Tibial nerve (tissue), 4 donors: ENCODE results near the gene JAML. TPM values are rescaled to one million over a fixed set of nuclear protein-coding genes. Genes with fewer than 3 reads are reported as not detected.

ENCODE experiments used
- DNase-seq, 2 donors: peaks; one replicate each; pipeline ENCODE4 v3.0.0-alpha.2; 2019; ENCODE audit warnings: low spot score in 2 of 2
- H3K27ac ChIP-seq, 4 donors: fragments of 200-600 bp; sonication (generic) in 3 of 4; one replicate each; pipeline ENCODE4 v1.5.1; 2017 to 2019; ENCODE audit warnings: mild to moderate bottlenecking in 1 of 4
- H3K27me3 ChIP-seq, 2 donors: fragments of 200-600 bp; sonication (generic) in 1 of 2; one replicate each; pipeline versions ENCODE4 v1.5.1 to v1.6.0; 2017 to 2019
- H3K36me3 ChIP-seq, 3 donors: fragments of 200-600 bp; sonication (generic); one replicate each; pipeline ENCODE4 v1.5.1; 2018 to 2019
- H3K4me1 ChIP-seq, 4 donors: fragments of 200-600 bp; sonication (generic) in 3 of 4; one replicate each; pipeline ENCODE4 v1.5.1; 2017 to 2019
- H3K4me3 ChIP-seq, 4 donors: fragments of 200-600 bp; sonication (generic) in 3 of 4; one replicate each; pipeline ENCODE4 v1.5.1; 2017 to 2019; ENCODE audit warnings: mild to moderate bottlenecking in 1 of 4, moderate library complexity in 1 of 4
- H3K9me3 ChIP-seq, 4 donors: fragments of 200-600 bp; sonication (generic) in 3 of 4; one replicate each; pipeline ENCODE4 v1.5.1; 2017 to 2019
- CTCF ChIP-seq, 5 experiments: fragments of 200-600 bp in 3 of 5; fragments of 450-650 bp in 2 of 5; sonication (generic) in 3 of 5; IDR thresholded peaks; one replicate each; pipeline ENCODE4 v1.5.1; 2016 to 2019; ENCODE audit warnings: antibody characterized with exemption in 5 of 5, mild to moderate bottlenecking in 3 of 5, moderate library complexity in 2 of 5
- EP300 ChIP-seq, 2 donors: sonication (generic); formaldehyde crosslinking; IDR thresholded peaks; one replicate each; pipeline ENCODE4 v1.6.1; 2017; ENCODE audit warnings: antibody characterized with exemption in 2 of 2, mild to moderate bottlenecking in 1 of 2
- POLR2A ChIP-seq, 2 donors: fragments of 450-650 bp; IDR thresholded peaks; one replicate each; pipeline ENCODE4 v1.6.1; 2017; ENCODE audit warnings: antibody characterized with exemption in 2 of 2, mild to moderate bottlenecking in 2 of 2, moderate library complexity in 2 of 2
- WGBS, 2 donors: methylation state at CpG; one replicate each; pipeline ENCODE4 v1.1.5; 2018; 5-methylcytosine and 5-hydroxymethylcytosine counted together
- total RNA-seq, 4 donors: library from RNA; depleted of rRNA; stranded (reverse); fragments of >200 nt; gene quantifications; one replicate each; pipeline ENCODE4 v1.1.0, GENCODE V29; 2016

The JAML gene
- total RNA-seq, 4 donors from 2014 or later: 0.60 to 4.5 (median 3.9) TPM

GRCh38 chr11:118236170-118236569, 11.4 kb upstream of the JAML start:
- Histone ChIP-seq H3K9me3 (no peaks in the 10 kb centered on the region), H3K4me1 (peaks cover 0 to 5% (median 0%) of the 10 kb centered on the region in 4 donors), H3K27me3 (peaks cover 0 to 5% of the 10 kb centered on the region in 2 donors), H3K27ac (no peak overlapping the region), H3K36me3 (no peaks in the 10 kb centered on the region), H3K4me3 (no peak overlapping the region)
- WGBS, 2 donors: 80 to 85% methylated on average over 2 of the region's 2 CpGs
- DNase-seq: no peak
- no peak for TF ChIP-seq EP300 (IDR thresholded peaks at IDR 0.05)
- TF ChIP-seq CTCF (IDR thresholded peaks at IDR 0.05): no peak
- TF ChIP-seq POLR2A (IDR thresholded peaks at IDR 0.05): no peak

DNA sequence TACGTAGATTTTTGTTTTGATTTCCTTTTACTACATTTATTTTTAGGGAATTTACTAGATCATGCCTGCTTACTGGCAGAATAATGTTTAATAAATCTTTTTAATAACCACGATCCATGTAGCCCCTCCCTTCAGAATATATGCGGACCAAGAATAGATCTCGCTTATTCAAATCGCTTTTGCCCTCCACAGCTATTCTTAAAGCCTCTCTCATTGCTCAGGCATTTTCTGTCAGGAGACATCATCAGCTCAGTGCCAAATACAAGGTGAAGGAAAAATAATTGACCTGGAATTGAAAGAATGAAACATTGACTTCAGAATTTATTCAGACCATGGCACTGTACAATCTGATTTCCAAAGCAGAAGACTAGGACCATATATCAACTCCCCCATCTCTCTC, 10.0 kb upstream of the JAML start:
- Histone ChIP-seq H3K36me3 (no peaks in the 10 kb centered on the region), H3K4me3 (no peak overlapping the region), H3K4me1 (peaks cover 0 to 5% (median 0%) of the 10 kb centered on the region in 4 donors), H3K27me3 (peaks cover 0 to 5% of the 10 kb centered on the region in 2 donors), H3K9me3 (no peaks in the 10 kb centered on the region), H3K27ac (no peak overlapping the region)
- no peak for TF ChIP-seq POLR2A (IDR thresholded peaks at IDR 0.05)
- TF ChIP-seq CTCF (IDR thresholded peaks at IDR 0.05): no peak
- no peak for TF ChIP-seq EP300 (IDR thresholded peaks at IDR 0.05)
- WGBS, 2 donors: 83 to 92% methylated on average over 5 of the region's 5 CpGs
- DNase-seq: no peak

DNA sequence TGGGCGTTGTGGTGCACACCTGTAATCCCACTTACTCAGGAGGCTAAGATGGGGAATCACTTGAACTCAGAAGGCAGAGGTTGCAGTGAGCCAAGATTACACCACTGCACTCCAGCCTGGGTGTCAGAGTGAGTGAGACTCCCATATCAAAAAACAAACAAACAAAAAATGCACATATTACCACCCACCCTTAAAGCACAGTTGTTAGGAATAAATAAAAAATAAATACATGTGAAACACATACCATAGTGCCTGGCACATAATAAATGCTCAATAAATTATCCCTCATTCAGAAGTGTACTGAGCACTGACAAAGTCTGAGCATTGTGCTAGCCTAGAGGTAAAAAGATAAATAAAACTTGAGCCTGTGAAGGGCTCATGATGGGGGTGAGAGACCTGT, 9.0 kb upstream of the JAML start:
- no peak overlapping the region for H3K27ac ChIP-seq
- no peak for TF ChIP-seq EP300 (IDR thresholded peaks at IDR 0.05)
- 79 to 100% methylated on average over 1 of the region's 1 CpG for WGBS, 2 donors
- H3K4me3 ChIP-seq: no peak overlapping the region
- DNase-seq: no peak
- H3K4me1 ChIP-seq: no peaks in the 10 kb centered on the region
- H3K27me3 ChIP-seq: peaks cover 0 to 5% of the 10 kb centered on the region in 2 donors
- no peaks in the 10 kb centered on the region for H3K36me3 ChIP-seq
- H3K9me3 ChIP-seq: no peaks in the 10 kb centered on the region

GRCh38 chr11:118233377-118233776, 8.6 kb upstream of the JAML start:
- no peak for DNase-seq
- 91 to 92% methylated on average over 5 of the region's 5 CpGs for WGBS, 2 donors
- TF ChIP-seq POLR2A (IDR thresholded peaks at IDR 0.05) (no peak), CTCF (IDR thresholded peaks at IDR 0.05) (no peak), EP300 (IDR thresholded peaks at IDR 0.05) (no peak)
- Histone ChIP-seq H3K4me1 (no peaks in the 10 kb centered on the region), H3K36me3 (no peaks in the 10 kb centered on the region), H3K4me3 (no peak overlapping the region), H3K9me3 (no peaks in the 10 kb centered on the region), H3K27me3 (peaks cover 0 to 5% of the 10 kb centered on the region in 2 donors), H3K27ac (no peak overlapping the region)

GRCh38 chr11:118232659-118233058, 7.8 kb upstream of the JAML start:
- H3K36me3 ChIP-seq: no peaks in the 10 kb centered on the region
- no peak overlapping the region for H3K4me3 ChIP-seq
- no peaks in the 10 kb centered on the region for H3K9me3 ChIP-seq
- peaks cover 0 to 8% of the 10 kb centered on the region in 2 donors for H3K27me3 ChIP-seq
- DNase-seq: no peak
- peaks cover 0 to under 1% (median 0%) of the 10 kb centered on the region in 4 donors for H3K4me1 ChIP-seq
- TF ChIP-seq POLR2A (IDR thresholded peaks at IDR 0.05) (no peak), CTCF (IDR thresholded peaks at IDR 0.05) (no peak), EP300 (IDR thresholded peaks at IDR 0.05) (no peak)
- whole genome bisulfite sequencing, 2 donors: 85 to 88% methylated on average over 1 of the region's 1 CpG
- no peak overlapping the region for H3K27ac ChIP-seq

DNA sequence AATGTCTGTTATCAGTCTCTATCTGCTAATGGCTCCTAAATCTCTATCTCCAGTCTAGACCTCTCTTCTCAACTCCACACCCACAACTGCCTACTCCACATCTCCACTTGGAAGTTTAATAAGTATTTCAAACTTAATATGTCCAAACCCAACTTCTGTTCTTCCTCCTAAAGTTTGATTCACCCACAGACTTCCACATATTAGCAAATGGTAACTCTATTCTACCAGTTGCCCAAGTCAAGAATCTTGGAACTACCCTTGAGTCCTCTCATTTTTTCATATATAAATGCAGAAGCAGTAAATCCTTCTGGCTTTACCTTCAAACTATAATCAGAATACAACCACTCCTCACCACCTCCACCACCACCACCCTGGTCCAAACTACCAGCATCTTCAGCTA, 6.7 kb upstream of the JAML start:
- no peak for DNase-seq
- Histone ChIP-seq H3K4me3 (no peak overlapping the region), H3K9me3 (no peaks in the 10 kb centered on the region), H3K36me3 (no peaks in the 10 kb centered on the region), H3K27me3 (peaks cover 0 to 5% of the 10 kb centered on the region in 2 donors), H3K27ac (no peak overlapping the region), H3K4me1 (peaks cover 0 to 9% (median 0%) of the 10 kb centered on the region in 4 donors)
- no peak for TF ChIP-seq CTCF (IDR thresholded peaks at IDR 0.05)
- no peak for TF ChIP-seq EP300 (IDR thresholded peaks at IDR 0.05)
- TF ChIP-seq POLR2A (IDR thresholded peaks at IDR 0.05): no peak
